ENCODE measurements around the gene ENOX1.

ENOX1 gene

GRCh38 chr13:43232873-43233265, 553.9 kb downstream of the ENOX1 start:
- no peak for FAIRE-seq

GRCh38 chr13:43232144-43232872, 554.5 kb downstream of the ENOX1 start:
- peak; percentile 74 for FAIRE-seq

- FAIRE-seq: no peak
These were observed 555.8 kb downstream of the ENOX1 start for GRCh38 chr13:43230989-43231388.

GRCh38 chr13:43229506-43229905, 557.3 kb downstream of the ENOX1 start:
- FAIRE-seq: no peak

- no peak for FAIRE-seq
These were observed 559.1 kb downstream of the ENOX1 start for GRCh38 chr13:43227721-43228120.

- FAIRE-seq: no peak
These were observed 563.6 kb downstream of the ENOX1 start for GRCh38 chr13:43223216-43223615.

GRCh38 chr13:43222086-43222485, 564.7 kb downstream of the ENOX1 start:
- FAIRE-seq: no peak

- no peak for FAIRE-seq
These were observed 565.2 kb downstream of the ENOX1 start for GRCh38 chr13:43221611-43222010.

- FAIRE-seq: no peak
These were observed 565.7 kb downstream of the ENOX1 start for GRCh38 chr13:43220873-43221595.

- no peak for FAIRE-seq
These were observed 572.6 kb downstream of the ENOX1 start for GRCh38 chr13:43214124-43214523.

- no peak for FAIRE-seq
These were observed 579.9 kb downstream of the ENOX1 start for GRCh38 chr13:43206838-43207237.

GRCh38 chr13:43205416-43205815, 581.4 kb downstream of the ENOX1 start:
- no peak for FAIRE-seq

GRCh38 chr13:43204591-43204990, 582.2 kb downstream of the ENOX1 start:
- FAIRE-seq: no peak

- FAIRE-seq: no peak
These were observed 583.0 kb downstream of the ENOX1 start for GRCh38 chr13:43203781-43204180.

GRCh38 chr13:43200736-43201135, 586.0 kb downstream of the ENOX1 start:
- no peak for FAIRE-seq

- no peak for FAIRE-seq
These were observed 586.5 kb downstream of the ENOX1 start for GRCh38 chr13:43200307-43200706.

GRCh38 chr13:43196750-43197370, 589.9 kb downstream of the ENOX1 start:
- no peak for FAIRE-seq

- no peak for FAIRE-seq
These were observed 590.6 kb downstream of the ENOX1 start for GRCh38 chr13:43196086-43196621.

- no peak for FAIRE-seq
These were observed 591.2 kb downstream of the ENOX1 start for GRCh38 chr13:43195551-43195950.

- FAIRE-seq: no peak
These were observed 591.7 kb downstream of the ENOX1 start for GRCh38 chr13:43195112-43195511.

GRCh38 chr13:43193789-43194420, 592.9 kb downstream of the ENOX1 start:
- no peak for FAIRE-seq

- FAIRE-seq: no peak
These were observed 595.2 kb downstream of the ENOX1 start for GRCh38 chr13:43191546-43191945.

GRCh38 chr13:43185226-43185625, 601.5 kb downstream of the ENOX1 start:
- FAIRE-seq: no peak
